HCT116 (cell line): ENCODE data around the gene RPRD1B. TPM values are rescaled to one million over a fixed set of nuclear protein-coding genes. Genes with fewer than 3 reads are reported as not detected.

Experiments
- ATAC-seq: fragments of 200-7000 bp; cut with Tn5 transposase; 2 replicates; pipeline ENCODE4 v1.9.1; 2020; ENCODE audit warnings: mild to moderate bottlenecking, moderate library complexity
- BruUV-seq: library from RNA; stranded (reverse); fragments of 400-500 nt; replicated peaks from 2 replicates; lab custom pipeline; 2021; lab: Mats Ljungman, UMichigan
- CTCF ChIA-PET: fragments of 300-600 bp; sonication (Branson Sonifier 250); formaldehyde crosslinking; loops from one replicate; lab custom pipeline; 2021; ENCODE audit warnings: antibody characterized with exemption; lab: Charles Lee
- POLR2A ChIA-PET: fragments of 300-600, 350-600 bp; sonication (Branson Sonifier 250); formaldehyde crosslinking; loops from one replicate; lab custom pipeline; 2021; ENCODE audit warnings: antibody characterized with exemption; lab: Charles Lee
- RAD21 ChIA-PET, 2 experiments: fragments of 300-600 bp; sonication (Branson Sonifier 250); formaldehyde crosslinking; loops; one replicate each; lab custom pipeline; 2023; ENCODE audit warnings: low total read pairs in 2 of 2; ENCODE audit not compliant: uncharacterized antibody in 2 of 2, unreplicated experiment in 2 of 2, low non-redundant PET in 1 of 2; lab: Charles Lee
- DNase-seq: peaks from one replicate; pipeline ENCODE4 v3.0.0-alpha.2; 2010; ENCODE audit warnings: low read depth, low spot score
- H2AFZ ChIP-seq: fragments of 200-600 bp; shearing (Covaris generic), sonication (generic); 2 replicates; pipeline ENCODE4 v1.6.1; 2017; ENCODE audit warnings: low read depth, mixed run types, mixed read lengths, antibody characterized with exemption, low read length; ENCODE audit not compliant: poor library complexity, severe bottlenecking
- H3K27ac ChIP-seq: 2 replicates; pipeline ENCODE4 v1.5.1; 2012; ENCODE audit warnings: low read depth, low read length
- H3K27me3 ChIP-seq: fragments of 200-600 bp; sonication (generic); 2 replicates; pipeline ENCODE4 v1.6.1; 2016; ENCODE audit warnings: mixed run types, low read length, mixed read lengths; ENCODE audit not compliant: insufficient read depth
- H3K36me3 ChIP-seq, 2 experiments: fragments of 200-500 bp in 1 of 2; fragments of 200-600 bp in 1 of 2; sonication (Bioruptor generic) in 1 of 2; sonication (generic) in 1 of 2; 2 replicates each; pipeline versions ENCODE4 v1.5.1 to v1.6.1; 2014 to 2016; ENCODE audit warnings: low read length in 2 of 2, inconsistent platforms in 1 of 2, mixed read lengths in 1 of 2, mixed run types in 1 of 2; ENCODE audit not compliant: insufficient read depth in 2 of 2, control insufficient read depth in 1 of 2
- H3K4me1 ChIP-seq, 2 experiments: fragments of 200-600 bp in 1 of 2; sonication (generic) in 1 of 2; 2 replicates each; pipeline versions ENCODE4 v1.5.1 to v1.6.1; 2012 to 2017; ENCODE audit warnings: low read length in 2 of 2, inconsistent platforms in 1 of 2, mild to moderate bottlenecking in 1 of 2, mixed read lengths in 1 of 2, mixed run types in 1 of 2, moderate library complexity in 1 of 2; ENCODE audit not compliant: insufficient read depth in 2 of 2, control insufficient read depth in 1 of 2
- H3K4me2 ChIP-seq: fragments of 200-600 bp; sonication (generic); 2 replicates; pipeline ENCODE4 v1.6.1; 2017; ENCODE audit warnings: mixed run types, low read length, mixed read lengths
- H3K4me3 ChIP-seq, 2 experiments: fragments of 200-600 bp in 1 of 2; sonication (generic) in 1 of 2; replicated peaks in 1 of 2; 2 replicates each; pipeline ENCODE4 v1.5.1; 2011 to 2016; ENCODE audit warnings: low read length in 2 of 2, control low read depth in 1 of 2, low read depth in 1 of 2, mild to moderate bottlenecking in 1 of 2, mixed read lengths in 1 of 2, mixed run types in 1 of 2
- H3K79me2 ChIP-seq: fragments of 200-600 bp; sonication (generic); 2 replicates; pipeline ENCODE4 v1.6.1; 2017; ENCODE audit warnings: mild to moderate bottlenecking, mixed run types, low read length, moderate library complexity, mixed read lengths; ENCODE audit not compliant: insufficient read depth
- H3K9ac ChIP-seq: fragments of 200-600 bp; sonication (generic); 2 replicates; pipeline ENCODE4 v1.6.1; 2016; ENCODE audit warnings: low read length, mixed read lengths
- H3K9me2 ChIP-seq: fragments of 200-600 bp; sonication (generic), shearing (Covaris generic); 2 replicates; pipeline ENCODE4 v1.6.1; 2017; ENCODE audit warnings: mixed run types, mild to moderate bottlenecking, moderate library complexity; ENCODE audit not compliant: insufficient read depth
- H3K9me3 ChIP-seq, 2 experiments: fragments of 200-500 bp in 1 of 2; fragments of 200-600 bp in 1 of 2; sonication (Bioruptor generic) in 1 of 2; sonication (generic) in 1 of 2; 2 replicates each; pipeline ENCODE4 v1.6.1; 2014 to 2017; ENCODE audit warnings: low read length in 2 of 2, mixed read lengths in 2 of 2, inconsistent platforms in 1 of 2, low read depth in 1 of 2, mild to moderate bottlenecking in 1 of 2, mixed run types in 1 of 2, moderate library complexity in 1 of 2; ENCODE audit not compliant: control insufficient read depth in 1 of 2, insufficient read depth in 1 of 2
- H4K20me1 ChIP-seq: fragments of 200-600 bp; sonication (generic), shearing (Covaris generic); 2 replicates; pipeline ENCODE4 v1.6.1; 2017; ENCODE audit warnings: mixed run types, mild to moderate bottlenecking, moderate library complexity; ENCODE audit not compliant: insufficient read depth
- ELF1 ChIP-seq: IDR thresholded peaks from 2 replicates; pipeline ENCODE4 v1.6.1; 2012; ENCODE audit warnings: low read depth, borderline replicate concordance
- EZH2phosphoT487 ChIP-seq: fragments of 200-600 bp; IDR thresholded peaks from 2 replicates; pipeline ENCODE4 v1.6.1; 2018; ENCODE audit warnings: antibody characterized with exemption, borderline replicate concordance
- POLR2A ChIP-seq: IDR thresholded peaks from 2 replicates; pipeline ENCODE4 v1.7.0; 2011; ENCODE audit warnings: borderline replicate concordance; ENCODE audit not compliant: insufficient read depth, insufficient read length; ENCODE audit errors: extremely low read depth
- POLR2AphosphoS5 ChIP-seq: IDR thresholded peaks from 2 replicates; pipeline ENCODE4 v1.6.1; 2011; ENCODE audit warnings: mild to moderate bottlenecking, low read depth, low read length, moderate library complexity
- RAD21 ChIP-seq: IDR thresholded peaks from 2 replicates; pipeline ENCODE4 v1.6.1; 2012; ENCODE audit warnings: low read depth, mild to moderate bottlenecking
- SIN3A ChIP-seq: IDR thresholded peaks from 2 replicates; pipeline ENCODE4 v1.6.1; 2012; ENCODE audit warnings: low read depth
- SRF ChIP-seq: IDR thresholded peaks from 2 replicates; pipeline ENCODE4 v1.6.1; 2012; ENCODE audit warnings: low read depth
- TCF7L2 ChIP-seq: IDR thresholded peaks from 2 replicates; pipeline ENCODE4 v1.7.0; 2011; ENCODE audit warnings: borderline replicate concordance, inconsistent platforms; ENCODE audit not compliant: insufficient read depth, insufficient read length; ENCODE audit errors: extremely low read depth
- intact Hi-C: fragments of 100-400 bp; cut with micrococcal nuclease; formaldehyde crosslinking; loops from 2 replicates; pipeline ENCODE4 v1.10.0; 2022
- total RNA-seq: library from RNA; stranded (reverse); gene quantifications from one replicate; pipeline ENCODE4 v1.2.1, GENCODE V29; 2021; ENCODE audit not compliant: unreplicated experiment
- TF ChIP-seq, protein P1 (sequence below): IDR thresholded peaks from 2 replicates; pipeline ENCODE4 v1.6.1; 2012; ENCODE audit warnings: low read depth
- TF ChIP-seq, protein P2 (sequence below): IDR thresholded peaks from 2 replicates; pipeline ENCODE4 v1.6.1; 2011; ENCODE audit warnings: mild to moderate bottlenecking, low read length, moderate library complexity; ENCODE audit not compliant: insufficient replicate concordance; ENCODE audit errors: extremely low read depth

RPRD1B gene
- total RNA-seq, 1 experiment from 2014 or later: 30.7 TPM

DNA sequence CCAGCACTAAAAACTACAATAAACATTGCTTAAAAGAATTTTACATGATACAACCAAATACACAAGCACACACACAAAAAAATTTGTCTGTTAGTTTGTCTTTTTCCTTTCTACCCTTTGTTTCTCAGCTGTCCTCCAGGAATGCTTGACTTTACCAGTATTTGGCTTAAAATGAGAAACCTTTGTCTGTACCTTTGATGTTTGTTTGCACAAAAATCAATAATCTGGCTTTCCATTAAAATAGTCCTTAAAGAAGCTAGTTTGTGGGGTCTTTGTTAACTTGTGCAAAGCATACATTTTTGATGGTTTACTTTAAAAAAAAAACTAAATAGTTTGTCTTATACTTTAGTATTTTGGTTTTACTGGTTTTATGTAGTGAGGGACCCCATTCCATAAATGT, 49.3 kb downstream of the RPRD1B start:
- DNase-seq (no peak), ATAC-seq (no peak)
- BruUV-seq: no TSS peak
- H3K9me3 ChIP-seq: no peaks in the 10 kb centered on the region
- no peak overlapping the region for H3K9ac ChIP-seq
- CTCF ChIA-PET: interaction anchor here (0.9 to 2.3 kb wide), 3 partner anchors 8 to 138 kb away, joined by 3 to 13 read pairs (median 4); no protein-coding TSS in a partner anchor
- no peaks in the 10 kb centered on the region for H3K27me3 ChIP-seq
- H3K9me2 ChIP-seq: no peaks in the 10 kb centered on the region
- TF ChIP-seq, protein P1, sequence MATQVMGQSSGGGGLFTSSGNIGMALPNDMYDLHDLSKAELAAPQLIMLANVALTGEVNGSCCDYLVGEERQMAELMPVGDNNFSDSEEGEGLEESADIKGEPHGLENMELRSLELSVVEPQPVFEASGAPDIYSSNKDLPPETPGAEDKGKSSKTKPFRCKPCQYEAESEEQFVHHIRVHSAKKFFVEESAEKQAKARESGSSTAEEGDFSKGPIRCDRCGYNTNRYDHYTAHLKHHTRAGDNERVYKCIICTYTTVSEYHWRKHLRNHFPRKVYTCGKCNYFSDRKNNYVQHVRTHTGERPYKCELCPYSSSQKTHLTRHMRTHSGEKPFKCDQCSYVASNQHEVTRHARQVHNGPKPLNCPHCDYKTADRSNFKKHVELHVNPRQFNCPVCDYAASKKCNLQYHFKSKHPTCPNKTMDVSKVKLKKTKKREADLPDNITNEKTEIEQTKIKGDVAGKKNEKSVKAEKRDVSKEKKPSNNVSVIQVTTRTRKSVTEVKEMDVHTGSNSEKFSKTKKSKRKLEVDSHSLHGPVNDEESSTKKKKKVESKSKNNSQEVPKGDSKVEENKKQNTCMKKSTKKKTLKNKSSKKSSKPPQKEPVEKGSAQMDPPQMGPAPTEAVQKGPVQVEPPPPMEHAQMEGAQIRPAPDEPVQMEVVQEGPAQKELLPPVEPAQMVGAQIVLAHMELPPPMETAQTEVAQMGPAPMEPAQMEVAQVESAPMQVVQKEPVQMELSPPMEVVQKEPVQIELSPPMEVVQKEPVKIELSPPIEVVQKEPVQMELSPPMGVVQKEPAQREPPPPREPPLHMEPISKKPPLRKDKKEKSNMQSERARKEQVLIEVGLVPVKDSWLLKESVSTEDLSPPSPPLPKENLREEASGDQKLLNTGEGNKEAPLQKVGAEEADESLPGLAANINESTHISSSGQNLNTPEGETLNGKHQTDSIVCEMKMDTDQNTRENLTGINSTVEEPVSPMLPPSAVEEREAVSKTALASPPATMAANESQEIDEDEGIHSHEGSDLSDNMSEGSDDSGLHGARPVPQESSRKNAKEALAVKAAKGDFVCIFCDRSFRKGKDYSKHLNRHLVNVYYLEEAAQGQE: no peak
- no peak for TF ChIP-seq ELF1
- no peak for TF ChIP-seq SRF
- TF ChIP-seq EZH2phosphoT487: no peak
- TF ChIP-seq POLR2A: no peak
- TF ChIP-seq, protein P2, sequence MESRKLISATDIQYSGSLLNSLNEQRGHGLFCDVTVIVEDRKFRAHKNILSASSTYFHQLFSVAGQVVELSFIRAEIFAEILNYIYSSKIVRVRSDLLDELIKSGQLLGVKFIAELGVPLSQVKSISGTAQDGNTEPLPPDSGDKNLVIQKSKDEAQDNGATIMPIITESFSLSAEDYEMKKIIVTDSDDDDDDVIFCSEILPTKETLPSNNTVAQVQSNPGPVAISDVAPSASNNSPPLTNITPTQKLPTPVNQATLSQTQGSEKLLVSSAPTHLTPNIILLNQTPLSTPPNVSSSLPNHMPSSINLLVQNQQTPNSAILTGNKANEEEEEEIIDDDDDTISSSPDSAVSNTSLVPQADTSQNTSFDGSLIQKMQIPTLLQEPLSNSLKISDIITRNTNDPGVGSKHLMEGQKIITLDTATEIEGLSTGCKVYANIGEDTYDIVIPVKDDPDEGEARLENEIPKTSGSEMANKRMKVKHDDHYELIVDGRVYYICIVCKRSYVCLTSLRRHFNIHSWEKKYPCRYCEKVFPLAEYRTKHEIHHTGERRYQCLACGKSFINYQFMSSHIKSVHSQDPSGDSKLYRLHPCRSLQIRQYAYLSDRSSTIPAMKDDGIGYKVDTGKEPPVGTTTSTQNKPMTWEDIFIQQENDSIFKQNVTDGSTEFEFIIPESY: no peak
- no peak for TF ChIP-seq RAD21
- TF ChIP-seq POLR2AphosphoS5: no peak
- no peak for TF ChIP-seq SIN3A
- TF ChIP-seq TCF7L2: no peak
- H3K4me2 ChIP-seq: no peak overlapping the region
- no peak overlapping the region for H3K4me3 ChIP-seq
- intact Hi-C loops: no loop called here
- RAD21 ChIA-PET: no interaction called here
- no peak overlapping the region for H3K27ac ChIP-seq
- POLR2A ChIA-PET: no interaction called here
- H2AFZ ChIP-seq: no peak overlapping the region
- peaks cover 3 to 4% of the 10 kb centered on the region in 2 experiments; a peak in 2 of 4 replicates for H3K36me3 ChIP-seq
- no peaks in the 10 kb centered on the region for H3K4me1 ChIP-seq
- H3K79me2 ChIP-seq: peaks cover 38% of the 10 kb centered on the region
- H4K20me1 ChIP-seq: no peaks in the 10 kb centered on the region
